ENCODE results near the gene VEZF1.

DNA sequence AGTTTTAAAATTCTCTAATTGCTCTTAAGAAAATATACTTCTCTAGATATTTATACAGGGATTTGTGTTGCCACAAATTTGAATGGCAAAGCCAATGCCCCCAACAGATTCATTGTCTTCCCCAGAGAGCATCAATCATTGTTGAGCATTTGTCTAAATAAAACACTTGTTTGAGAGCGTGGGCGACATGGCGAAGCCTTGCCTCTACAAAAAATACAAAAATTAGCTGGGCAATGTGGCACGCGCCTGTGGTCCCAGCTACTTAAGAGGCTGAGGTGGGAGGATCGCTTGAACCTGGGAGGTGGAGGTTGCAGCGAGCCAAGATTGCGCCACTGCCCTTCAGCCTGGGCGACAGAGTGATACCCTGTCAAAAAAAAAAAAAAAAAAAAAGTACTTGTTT lies 32.3 kb upstream of the VEZF1 start:
- TF ChIP-seq, protein P1, sequence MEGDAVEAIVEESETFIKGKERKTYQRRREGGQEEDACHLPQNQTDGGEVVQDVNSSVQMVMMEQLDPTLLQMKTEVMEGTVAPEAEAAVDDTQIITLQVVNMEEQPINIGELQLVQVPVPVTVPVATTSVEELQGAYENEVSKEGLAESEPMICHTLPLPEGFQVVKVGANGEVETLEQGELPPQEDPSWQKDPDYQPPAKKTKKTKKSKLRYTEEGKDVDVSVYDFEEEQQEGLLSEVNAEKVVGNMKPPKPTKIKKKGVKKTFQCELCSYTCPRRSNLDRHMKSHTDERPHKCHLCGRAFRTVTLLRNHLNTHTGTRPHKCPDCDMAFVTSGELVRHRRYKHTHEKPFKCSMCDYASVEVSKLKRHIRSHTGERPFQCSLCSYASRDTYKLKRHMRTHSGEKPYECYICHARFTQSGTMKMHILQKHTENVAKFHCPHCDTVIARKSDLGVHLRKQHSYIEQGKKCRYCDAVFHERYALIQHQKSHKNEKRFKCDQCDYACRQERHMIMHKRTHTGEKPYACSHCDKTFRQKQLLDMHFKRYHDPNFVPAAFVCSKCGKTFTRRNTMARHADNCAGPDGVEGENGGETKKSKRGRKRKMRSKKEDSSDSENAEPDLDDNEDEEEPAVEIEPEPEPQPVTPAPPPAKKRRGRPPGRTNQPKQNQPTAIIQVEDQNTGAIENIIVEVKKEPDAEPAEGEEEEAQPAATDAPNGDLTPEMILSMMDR (IDR thresholded peaks at IDR 0.05; ENCODE audit: insufficient read depth, low read depth, low read length): no peak
- no peak for TF ChIP-seq EZH2 (IDR thresholded peaks at IDR 0.05; ENCODE audit: insufficient read depth, low read length)
